ENCODE results near the gene PDIA5. TPM values are rescaled to one million over a fixed set of nuclear protein-coding genes. Genes with fewer than 3 reads are reported as not detected.

PDIA5 gene
- total RNA-seq, 1 experiment from 2014 or later, result 24.3 TPM

- H3K27ac Mint-ChIP-seq, result no peak overlapping the region
- Histone ChIP-seq H2BK12ac (ENCODE audit: insufficient read length, low read depth, low read length) (no peak overlapping the region), H2BK20ac (ENCODE audit: low read depth, low read length, poor library complexity, severe bottlenecking) (no peak overlapping the region), H4K91ac (ENCODE audit: insufficient read length, low read depth, low read length) (no peak overlapping the region), H3K18ac (ENCODE audit: insufficient read length, low read depth, low read length) (no peak overlapping the region), H3K23me2 (ENCODE audit: insufficient read length, low read depth, low read length, poor library complexity, severe bottlenecking) (no peaks in the 10 kb centered on the region), H3K4me2 (ENCODE audit: insufficient read depth, insufficient read length, low read length) (no peak overlapping the region), H3K23ac (ENCODE audit: insufficient read length, low read depth, low read length) (no peak overlapping the region), H4K5ac (ENCODE audit: insufficient read length, low read depth, low read length) (no peak overlapping the region), H3K27me3 (ENCODE audit: insufficient read depth, low read length) (no peaks in the 10 kb centered on the region), H3K4ac (ENCODE audit: low read depth, low read length) (no peak overlapping the region), H3K79me2 (ENCODE audit: insufficient read depth, low read length) (no peaks in the 10 kb centered on the region), H3K27ac (ENCODE audit: insufficient read length, low read depth, low read length) (no peak overlapping the region), H4K8ac (replicated peaks; ENCODE audit: insufficient read length, low read depth, low read length) (no peak overlapping the region), H3K9me3 (ENCODE audit: control insufficient read depth, low read depth, low read length) (no peaks in the 10 kb centered on the region), H3K79me1 (ENCODE audit: insufficient read depth, low read depth, low read length, poor library complexity, severe bottlenecking) (no peaks in the 10 kb centered on the region), H2BK15ac (ENCODE audit: low read depth, low read length) (no peak overlapping the region), H2AK5ac (ENCODE audit: insufficient read length, low read length) (no peak overlapping the region), H2BK5ac (ENCODE audit: insufficient read length, low read length) (no peak overlapping the region), H2AFZ (ENCODE audit: low read length) (no peak overlapping the region), H4K20me1 (ENCODE audit: control insufficient read depth, insufficient read depth, insufficient read length) (peaks cover 4% of the 10 kb centered on the region), H3K9ac (ENCODE audit: extremely low read depth, insufficient read length, low read length) (no peak overlapping the region), H3T11ph (ENCODE audit: low read length) (no peak overlapping the region), H3K56ac (ENCODE audit: insufficient read length, low read depth, low read length) (no peak overlapping the region), H3K4me1 (ENCODE audit: insufficient read depth, low read length) (peaks cover 14% of the 10 kb centered on the region; the same call in 1 of the 2 replicates), H2BK120ac (ENCODE audit: low read depth, low read length, poor library complexity, severe bottlenecking) (no peak overlapping the region), H3K14ac (ENCODE audit: insufficient read depth, low read length) (no peak overlapping the region)
- WGBS (ENCODE audit: extremely low coverage, insufficient read length, low lambda C conversion rate), result no CpG with 5 or more reads among the region's 2 CpGs
- H3K4me3 Mint-ChIP-seq, result no peak overlapping the region
- peaks cover 26 to 30% of the 10 kb centered on the region in 2 experiments for H3K4me1 Mint-ChIP-seq
- peaks cover 17 to 47% (median 37%) of the 10 kb centered on the region in 3 experiments; a peak in 6 of 7 replicates for H3K36me3 Mint-ChIP-seq (ENCODE audit: insufficient read depth in 1 of 3, low read depth in 3 of 3)
- no peaks in the 10 kb centered on the region for H3K9me3 Mint-ChIP-seq
- DNase-seq, result no peak
- TF ChIP-seq CTCF (conservative IDR thresholded peaks at IDR 0.05), result no peak
- H3K27me3 Mint-ChIP-seq (ENCODE audit: low read depth), result no peaks in the 10 kb centered on the region
Measured at GRCh38 chr3:123102249-123102648, 35.4 kb downstream of the PDIA5 start.

Data from H9 (cell line).